ENCODE measurements around the gene TBL1Y. TPM values are rescaled to one million over a fixed set of nuclear protein-coding genes. Genes with fewer than 3 reads are reported as not detected.

The TBL1Y gene
- not detected in 2 replicates for total RNA-seq

GRCh38 chrY:6910372-6911252, at the start of gene TBL1Y:
Gene TBL1Y (plus strand): TSS chrY:6910697. CDS start chrY:7025085, 114,388 bp downstream.

GRCh38 chrY:6911253-6911881, 870 bp downstream of the TBL1Y start, which contains the start of gene AMELY:
Gene AMELY (minus strand): TSS chrY:6911752. CDS start chrY:6872608, 39,144 bp downstream.

Other genes starting within 250 kb of the TBL1Y start
- not detected in 2 replicates for gene AMELY, start 1.1 kb downstream of the TBL1Y start, total RNA-seq

All from endothelial cell of coronary artery (primary cell).